AG04449 (cell line): ENCODE measurements around the gene ZNF362.

ENCODE experiments used
- CTCF ChIA-PET: fragments of 350-600 bp; formaldehyde crosslinking; extraction: SDS; loops from one replicate; lab custom pipeline; 2021; ENCODE audit warnings: antibody characterized with exemption; lab: Yijun Ruan, JAX
- POLR2A ChIA-PET: fragments of 400-600, 350-600 bp; formaldehyde crosslinking; extraction: SDS; loops from one replicate; lab custom pipeline; 2020; ENCODE audit warnings: antibody characterized with exemption, inconsistent platforms; lab: Yijun Ruan, JAX
- DNase-seq: peaks from one replicate; pipeline ENCODE4 v3.0.0-alpha.2; 2010; ENCODE audit warnings: low read depth, low spot score
- H3K4me3 ChIP-seq: 2 replicates; pipeline ENCODE4 v1.5.1; 2011; ENCODE audit warnings: low read depth, mild to moderate bottlenecking, control low read depth, low read length
- TF ChIP-seq, protein P1 (sequence below): IDR thresholded peaks from one replicate; pipeline ENCODE4 v1.5.1; 2011; ENCODE audit warnings: mild to moderate bottlenecking, moderate library complexity, low read length, control low read depth, inconsistent platforms; ENCODE audit not compliant: insufficient read depth; ENCODE audit errors: missing control alignments

Gene ZNF362

DNA sequence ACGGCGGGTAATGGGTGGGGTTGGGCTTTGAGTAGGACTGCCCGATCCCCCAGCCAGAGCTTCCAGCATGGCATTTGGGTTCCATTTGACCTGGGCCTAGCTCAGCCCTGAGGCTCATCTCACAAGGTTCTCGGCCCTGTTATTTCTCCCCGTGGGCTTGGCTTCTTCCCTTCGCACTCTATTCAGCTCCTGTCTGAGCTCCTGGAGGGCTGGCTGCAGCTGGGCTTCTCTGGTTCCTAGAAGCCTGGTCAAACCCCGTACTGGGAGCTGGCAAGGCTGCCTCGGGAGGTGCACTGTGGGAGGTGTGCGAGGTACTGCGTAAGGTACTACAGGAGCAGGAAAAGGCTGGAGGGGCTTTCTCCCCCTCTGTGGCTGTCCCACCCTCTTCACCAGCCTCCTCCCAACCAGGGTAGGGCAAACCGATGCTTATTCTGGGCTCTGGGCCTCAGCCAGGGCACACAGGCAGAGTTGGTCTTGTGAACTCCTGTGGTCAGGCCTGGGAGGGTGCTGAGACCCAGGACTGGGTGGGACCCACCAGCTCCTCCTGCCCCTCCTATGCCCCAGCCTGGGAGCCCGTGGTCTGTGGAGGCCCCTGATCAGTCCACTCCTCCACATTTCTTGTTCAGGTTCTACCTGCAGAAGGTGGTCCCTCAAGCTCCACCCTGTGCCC lies 63.8 kb downstream of the ZNF362 start:
- POLR2A ChIA-PET: interaction anchor here (1.1 to 1.6 kb wide), 2 partner anchors 19 to 22 kb away, joined by 3 to 6 read pairs; no protein-coding TSS in a partner anchor
- DNase-seq: no peak
- CTCF ChIA-PET: interaction anchor here (1.0 to 3.4 kb wide), 4 partner anchors 25 to 154 kb away, joined by 3 to 26 read pairs (median 3); no protein-coding TSS in a partner anchor
- TF ChIP-seq, protein P1, sequence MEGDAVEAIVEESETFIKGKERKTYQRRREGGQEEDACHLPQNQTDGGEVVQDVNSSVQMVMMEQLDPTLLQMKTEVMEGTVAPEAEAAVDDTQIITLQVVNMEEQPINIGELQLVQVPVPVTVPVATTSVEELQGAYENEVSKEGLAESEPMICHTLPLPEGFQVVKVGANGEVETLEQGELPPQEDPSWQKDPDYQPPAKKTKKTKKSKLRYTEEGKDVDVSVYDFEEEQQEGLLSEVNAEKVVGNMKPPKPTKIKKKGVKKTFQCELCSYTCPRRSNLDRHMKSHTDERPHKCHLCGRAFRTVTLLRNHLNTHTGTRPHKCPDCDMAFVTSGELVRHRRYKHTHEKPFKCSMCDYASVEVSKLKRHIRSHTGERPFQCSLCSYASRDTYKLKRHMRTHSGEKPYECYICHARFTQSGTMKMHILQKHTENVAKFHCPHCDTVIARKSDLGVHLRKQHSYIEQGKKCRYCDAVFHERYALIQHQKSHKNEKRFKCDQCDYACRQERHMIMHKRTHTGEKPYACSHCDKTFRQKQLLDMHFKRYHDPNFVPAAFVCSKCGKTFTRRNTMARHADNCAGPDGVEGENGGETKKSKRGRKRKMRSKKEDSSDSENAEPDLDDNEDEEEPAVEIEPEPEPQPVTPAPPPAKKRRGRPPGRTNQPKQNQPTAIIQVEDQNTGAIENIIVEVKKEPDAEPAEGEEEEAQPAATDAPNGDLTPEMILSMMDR: no peak
- H3K4me3 ChIP-seq: no peak overlapping the region

DNA sequence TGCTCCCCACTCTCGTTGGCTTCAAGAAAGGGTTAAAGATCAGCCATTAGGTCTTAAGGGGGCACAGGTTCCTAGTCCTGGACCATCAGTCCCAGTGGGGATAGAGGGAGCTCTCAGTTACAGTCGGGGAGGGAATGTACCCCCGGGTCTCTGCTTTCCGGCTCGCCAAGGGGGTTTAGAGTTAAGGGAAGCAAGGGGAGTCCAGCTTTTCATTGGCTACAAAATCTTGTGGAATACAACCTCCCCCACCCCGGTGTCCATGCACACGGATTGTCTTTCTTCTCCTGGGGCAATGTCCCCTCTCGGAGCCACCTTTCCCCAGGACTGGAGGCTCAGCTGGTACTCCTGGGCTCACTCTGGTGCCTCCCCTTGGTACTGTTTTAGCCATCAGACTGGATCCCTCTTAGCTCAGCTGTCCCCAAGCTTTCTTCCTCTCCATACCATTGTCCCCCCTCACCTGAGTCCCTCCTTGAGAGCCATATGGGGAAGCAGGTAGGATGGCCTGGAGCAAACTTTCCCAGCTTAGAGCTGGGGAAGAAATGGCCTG lies 64.4 kb downstream of the ZNF362 start, which contains the start of gene A3GALT2:
A3GALT2 (minus strand) TSS at position 480 of the 547 bp plus-strand sequence; CDS start at position 480, 0 bp downstream.
- TF ChIP-seq, protein P1: no peak
- DNase-seq: no peak
- no peak within 1 kb of the TSS for H3K4me3 ChIP-seq
- ChIA-PET POLR2A (interaction anchor here (0.6 to 1.6 kb wide), 3 partner anchors 19 to 363 kb away, joined by 3 to 6 read pairs (median 3); no protein-coding TSS in a partner anchor), CTCF (interaction anchor here (1.1 to 3.4 kb wide), 4 partner anchors 25 to 153 kb away, joined by 3 to 26 read pairs (median 6); no protein-coding TSS in a partner anchor)

DNA sequence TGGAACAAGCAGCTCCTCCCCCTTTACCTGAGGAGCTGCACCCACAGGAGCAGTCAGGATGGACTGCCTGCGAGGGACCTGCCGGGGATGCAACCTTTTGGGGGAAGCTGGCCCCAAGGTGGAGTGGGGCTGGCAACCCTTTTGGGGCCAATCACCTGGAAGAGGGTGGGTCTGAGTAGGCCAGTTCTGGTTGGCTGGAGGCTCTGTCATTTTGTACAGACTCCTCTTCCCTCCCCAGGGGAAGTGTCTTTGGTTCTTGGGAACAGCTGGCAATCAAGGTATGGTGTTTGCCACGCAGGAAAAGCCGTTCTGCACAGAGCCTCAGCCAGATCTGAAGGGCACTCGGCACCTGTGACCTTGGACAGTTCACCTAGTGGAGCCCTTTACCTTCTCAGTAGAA lies 64.9 kb downstream of the ZNF362 start:
- no peak for DNase-seq
- POLR2A ChIA-PET: interaction anchor here (0.6 to 1.6 kb wide), 2 partner anchors 21 to 363 kb away, joined by 3 to 6 read pairs; no protein-coding TSS in a partner anchor
- CTCF ChIA-PET: interaction anchor here (0.8 to 3.4 kb wide), 4 partner anchors 14 to 153 kb away, joined by 3 to 26 read pairs (median 6); no protein-coding TSS in a partner anchor

DNA sequence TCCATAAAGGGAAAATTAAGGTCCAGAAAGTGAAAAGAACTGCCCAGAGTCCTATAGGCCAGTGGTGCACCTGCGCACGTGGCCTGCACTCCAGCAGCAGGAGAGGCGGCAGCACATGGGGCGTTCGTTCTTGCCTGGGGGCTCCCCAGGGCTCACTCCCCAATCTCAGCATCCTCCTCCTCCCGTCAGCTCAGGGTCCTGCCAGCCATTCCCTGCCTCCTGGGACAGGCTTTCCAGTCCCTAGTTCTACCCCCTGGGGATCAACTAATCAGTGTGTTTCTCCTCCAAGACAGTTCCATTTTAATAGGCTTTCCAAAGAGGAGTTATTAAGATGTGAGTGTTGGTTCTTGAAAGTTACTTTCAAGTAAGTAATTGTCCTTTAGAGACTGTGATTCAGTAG lies 65.8 kb downstream of the ZNF362 start:
- DNase-seq: no peak
- ChIA-PET POLR2A (no interaction called here), CTCF (interaction anchor here (1.0 to 3.4 kb wide), 4 partner anchors 20 to 134 kb away, joined by 3 to 26 read pairs (median 6); no protein-coding TSS in a partner anchor)
- H3K4me3 ChIP-seq: no peak overlapping the region
- TF ChIP-seq, protein P1: no peak

More for the DNA sequence above, 64.9 kb downstream of the ZNF362 start:
- TF ChIP-seq, protein P1: no peak
- H3K4me3 ChIP-seq: no peak overlapping the region

DNA sequence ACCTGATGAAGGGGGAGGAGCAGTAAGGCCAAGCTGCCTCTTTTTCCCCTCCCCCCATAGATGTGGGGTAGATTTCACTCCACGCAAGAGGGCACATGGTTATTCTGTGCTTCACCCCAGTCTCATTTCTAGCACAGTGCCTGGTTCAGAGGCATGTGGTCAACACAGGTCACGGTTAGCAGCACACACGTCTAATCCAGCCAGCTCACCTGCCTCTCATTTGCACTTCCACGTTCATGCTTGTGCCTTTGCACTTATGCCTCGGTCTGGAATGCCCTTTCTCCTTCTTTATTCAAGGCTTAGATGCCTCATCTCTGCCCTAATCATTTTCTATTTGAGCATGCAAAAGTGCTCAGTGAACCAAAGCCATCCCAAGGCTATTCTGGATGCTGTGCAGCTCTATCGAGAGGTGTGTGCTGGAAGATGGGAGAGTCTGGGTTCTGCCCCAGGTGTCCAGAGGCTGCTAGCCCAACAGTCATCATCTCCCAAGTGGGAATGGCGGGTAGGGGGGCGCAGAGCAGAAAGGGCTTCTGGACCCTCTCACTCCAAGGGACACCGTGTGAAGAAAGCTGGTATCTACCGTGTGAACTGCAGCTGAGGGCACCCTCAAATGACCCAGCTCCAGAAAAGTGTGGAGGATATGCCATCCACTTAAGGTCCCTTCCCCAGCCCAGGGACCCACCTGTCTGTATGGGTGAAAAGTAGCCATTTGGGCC lies 66.7 kb downstream of the ZNF362 start:
- no peak overlapping the region for H3K4me3 ChIP-seq
- DNase-seq: no peak
- CTCF ChIA-PET: interaction anchor here (0.8 to 2.3 kb wide), 6 partner anchors 10 to 133 kb away, joined by 3 to 8 read pairs (median 4); no protein-coding TSS in a partner anchor
- POLR2A ChIA-PET: interaction anchor here (1.1 kb wide), 1 partner anchor 10 kb away, joined by 3 read pairs; no protein-coding TSS in a partner anchor
- TF ChIP-seq, protein P1: no peak
